Natural killer cell (primary cell): Measurements from ENCODE around the gene IL18BP. TPM values are rescaled to one million over a fixed set of nuclear protein-coding genes. Genes with fewer than 3 reads are reported as not detected.
A peak's percentile ranks its signal among the peaks of the same experiment; 100 is the strongest.

ENCODE experiments used
- ATAC-seq, 3 donors: fragments of 150-1000 bp in 2 of 3; fragments of 200-7000 bp in 1 of 3; cut with Tn5 transposase; 1 replicate in 1 of 3; 2 replicates in 2 of 3; pipeline ENCODE4 v1.10.0; 2021; ENCODE audit warnings: mild to moderate bottlenecking in 2 of 3, moderate library complexity in 2 of 3
- DNase-seq, 2 donors: peaks; one replicate each; pipeline versions ENCODE4 v3.0.0 to v3.0.0-alpha.2; 2013 to 2021; ENCODE audit warnings: mixed read lengths in 1 of 2
- H3K27ac ChIP-seq: one replicate; pipeline ENCODE4 v1.5.1; 2013; ENCODE audit warnings: mild to moderate bottlenecking, low read length
- H3K27me3 ChIP-seq: one replicate; pipeline ENCODE4 v1.6.1; 2013; ENCODE audit warnings: low read length; ENCODE audit not compliant: control insufficient read depth, insufficient read depth
- H3K36me3 ChIP-seq: one replicate; pipeline ENCODE4 v1.6.1; 2013; ENCODE audit warnings: low read length; ENCODE audit not compliant: control insufficient read depth, insufficient read depth
- H3K4me1 ChIP-seq: one replicate; pipeline ENCODE4 v1.6.1; 2013; ENCODE audit warnings: low read length; ENCODE audit not compliant: control insufficient read depth, insufficient read depth
- H3K4me3 ChIP-seq: one replicate; pipeline ENCODE4 v1.5.1; 2013; ENCODE audit warnings: low read length
- H3K9me3 ChIP-seq: one replicate; pipeline ENCODE4 v1.6.1; 2013; ENCODE audit warnings: low read length; ENCODE audit not compliant: control insufficient read depth, insufficient read depth
- H3K27ac Mint-ChIP-seq, 2 donors: one replicate each; pipeline ENCODE4 v1.8.0; 2022; ENCODE audit warnings: mild to moderate bottlenecking in 2 of 2, mixed read lengths in 2 of 2, moderate library complexity in 1 of 2
- H3K27me3 Mint-ChIP-seq, 2 donors: one replicate each; pipeline ENCODE4 v1.8.0; 2022; ENCODE audit warnings: low read depth in 2 of 2, mixed read lengths in 2 of 2
- H3K36me3 Mint-ChIP-seq: one replicate; pipeline ENCODE4 v1.8.0; 2022; ENCODE audit warnings: mixed read lengths
- H3K4me1 Mint-ChIP-seq, 2 donors: one replicate each; pipeline ENCODE4 v1.8.0; 2022; ENCODE audit warnings: mixed read lengths in 2 of 2
- H3K4me3 Mint-ChIP-seq: one replicate; pipeline ENCODE4 v1.8.0; 2022; ENCODE audit warnings: mild to moderate bottlenecking, moderate library complexity, mixed read lengths
- H3K9me3 Mint-ChIP-seq, 2 donors: one replicate each; pipeline ENCODE4 v1.8.0; 2022; ENCODE audit warnings: mixed read lengths in 2 of 2
- CTCF ChIP-seq: fragments of 200-600 bp; IDR thresholded peaks from one replicate; pipeline ENCODE4 v1.8.0; 2022; ENCODE audit warnings: antibody characterized with exemption
- WGBS: methylation state at CpG from one replicate; pipeline ENCODE4 v1.1.7; 2013; ENCODE audit warnings: missing lambda C conversion rate; ENCODE audit not compliant: insufficient coverage; 5-methylcytosine and 5-hydroxymethylcytosine counted together
- intact Hi-C: fragments of 100-400 bp; cut with micrococcal nuclease; formaldehyde crosslinking; loops from one replicate; pipeline ENCODE4 v1.14.2; 2022
- total RNA-seq, 4 donors: library from RNA; stranded (reverse); fragments of 120-200 nt in 1 of 4; gene quantifications; one replicate each; pipeline versions ENCODE4 v1.2.3 to v1.2.4, GENCODE V29; 2013 to 2022

IL18BP gene
- total RNA-seq, 3 donors from 2014 or later (not counting 1 experiment from before 2014, with no cell fraction given) = 23.1 to 35.5 (median 27.2) TPM

- H3K4me3 ChIP-seq = no peak overlapping the region
- WGBS = 98% methylated on average over 9 of the region's 9 CpGs
- ATAC-seq (no peak), DNase-seq (no peak)
- no peaks in the 10 kb centered on the region for H3K27me3 ChIP-seq
- H3K4me1 ChIP-seq = no peaks in the 10 kb centered on the region
- H3K27me3 Mint-ChIP-seq = no peaks in the 10 kb centered on the region
- no peak overlapping the region for H3K27ac ChIP-seq
- H3K27ac Mint-ChIP-seq = peak overlapping the region in 1 of 2 donors; percentile 24
- H3K4me1 Mint-ChIP-seq = peaks cover 13 to 14% of the 10 kb centered on the region in 2 donors
- peaks cover 98% of the 10 kb centered on the region for H3K36me3 ChIP-seq
- H3K36me3 Mint-ChIP-seq = peaks cover 47% of the 10 kb centered on the region
- H3K9me3 Mint-ChIP-seq = no peaks in the 10 kb centered on the region
- intact Hi-C loops = no loop called here
- no peak for TF ChIP-seq CTCF
- H3K9me3 ChIP-seq = no peaks in the 10 kb centered on the region
- H3K4me3 Mint-ChIP-seq = no peak overlapping the region
Measured at GRCh38 chr11:72018171-72018570, 19.5 kb downstream of the IL18BP start.

DNA sequence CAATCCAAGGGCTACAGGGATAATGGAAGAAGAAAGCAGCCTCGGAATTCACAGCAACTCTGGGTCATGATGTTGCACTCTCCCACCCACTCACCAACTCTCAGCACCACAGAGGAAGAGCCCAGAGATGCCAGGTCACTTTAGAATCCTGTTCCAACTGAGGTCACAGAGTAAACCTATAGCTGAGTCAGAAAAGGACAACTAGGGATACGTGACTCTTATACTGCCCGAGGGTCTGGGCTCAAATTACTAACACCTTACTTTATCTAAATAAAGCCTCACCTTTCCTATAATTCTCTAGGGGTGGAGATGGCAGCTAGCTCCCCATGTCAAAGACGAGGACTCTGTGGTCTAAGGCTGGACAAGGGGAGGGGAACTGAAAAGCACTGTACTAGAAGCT is 24.6 kb downstream of the IL18BP start:
- intact Hi-C loops = no loop called here
- H3K4me1 ChIP-seq = no peaks in the 10 kb centered on the region
- ATAC-seq (no peak), DNase-seq (no peak)
- TF ChIP-seq CTCF = no peak
- no peaks in the 10 kb centered on the region for H3K9me3 ChIP-seq
- H3K4me3 ChIP-seq = no peak overlapping the region
- no peaks in the 10 kb centered on the region for H3K27me3 Mint-ChIP-seq
- no peak overlapping the region for H3K4me3 Mint-ChIP-seq
- peaks cover 18 to 22% of the 10 kb centered on the region in 2 donors for H3K4me1 Mint-ChIP-seq
- no peak overlapping the region for H3K27ac ChIP-seq
- 96% methylated on average over 3 of the region's 4 CpGs for WGBS
- no peak overlapping the region for H3K27ac Mint-ChIP-seq
- no peaks in the 10 kb centered on the region for H3K9me3 Mint-ChIP-seq
- peaks cover 88% of the 10 kb centered on the region for H3K36me3 ChIP-seq
- H3K36me3 Mint-ChIP-seq = peaks cover 10% of the 10 kb centered on the region
- no peaks in the 10 kb centered on the region for H3K27me3 ChIP-seq

- WGBS = 77% methylated on average over 5 of the region's 5 CpGs
- TF ChIP-seq CTCF = no peak
- Histone ChIP-seq H3K4me1 (no peaks in the 10 kb centered on the region), H3K27me3 (no peaks in the 10 kb centered on the region), H3K36me3 (peaks cover 88% of the 10 kb centered on the region), H3K4me3 (no peak overlapping the region), H3K27ac (no peak overlapping the region), H3K9me3 (no peaks in the 10 kb centered on the region)
- intact Hi-C loops = no loop called here
- ATAC-seq (no peak), DNase-seq (no peak)
- Mint-ChIP-seq H3K27ac (no peak overlapping the region), H3K27me3 (no peaks in the 10 kb centered on the region), H3K4me3 (no peak overlapping the region), H3K4me1 (peaks cover 23 to 27% of the 10 kb centered on the region in 2 donors), H3K36me3 (peaks cover 10% of the 10 kb centered on the region), H3K9me3 (no peaks in the 10 kb centered on the region)
Measured at GRCh38 chr11:72024069-72024754, 25.5 kb downstream of the IL18BP start.

- no peaks in the 10 kb centered on the region for H3K27me3 ChIP-seq
- peaks cover 85% of the 10 kb centered on the region for H3K36me3 ChIP-seq
- DNase-seq (no peak), ATAC-seq (no peak)
- 100% methylated on average over 1 of the region's 1 CpG for WGBS
- H3K9me3 ChIP-seq = no peaks in the 10 kb centered on the region
- Mint-ChIP-seq H3K4me3 (no peak overlapping the region), H3K36me3 (peaks cover 10% of the 10 kb centered on the region), H3K9me3 (no peaks in the 10 kb centered on the region), H3K4me1 (peaks cover 32 to 36% of the 10 kb centered on the region in 2 donors), H3K27me3 (no peaks in the 10 kb centered on the region), H3K27ac (peak overlapping the region; percentile 70 to 77)
- no peak for TF ChIP-seq CTCF
- H3K4me3 ChIP-seq = no peak overlapping the region
- no peaks in the 10 kb centered on the region for H3K4me1 ChIP-seq
- intact Hi-C loops = no loop called here
- no peak overlapping the region for H3K27ac ChIP-seq
Measured at GRCh38 chr11:72026090-72026489, 27.4 kb downstream of the IL18BP start.
